GM18526 (cell line): ENCODE data around the gene ZNF213.

Experiments used
- POLR2A ChIP-seq: IDR thresholded peaks from 3 replicates; pipeline ENCODE4 v1.6.1; 2011; ENCODE audit not compliant: insufficient read length; ENCODE audit errors: extremely low read depth

Gene ZNF213

DNA sequence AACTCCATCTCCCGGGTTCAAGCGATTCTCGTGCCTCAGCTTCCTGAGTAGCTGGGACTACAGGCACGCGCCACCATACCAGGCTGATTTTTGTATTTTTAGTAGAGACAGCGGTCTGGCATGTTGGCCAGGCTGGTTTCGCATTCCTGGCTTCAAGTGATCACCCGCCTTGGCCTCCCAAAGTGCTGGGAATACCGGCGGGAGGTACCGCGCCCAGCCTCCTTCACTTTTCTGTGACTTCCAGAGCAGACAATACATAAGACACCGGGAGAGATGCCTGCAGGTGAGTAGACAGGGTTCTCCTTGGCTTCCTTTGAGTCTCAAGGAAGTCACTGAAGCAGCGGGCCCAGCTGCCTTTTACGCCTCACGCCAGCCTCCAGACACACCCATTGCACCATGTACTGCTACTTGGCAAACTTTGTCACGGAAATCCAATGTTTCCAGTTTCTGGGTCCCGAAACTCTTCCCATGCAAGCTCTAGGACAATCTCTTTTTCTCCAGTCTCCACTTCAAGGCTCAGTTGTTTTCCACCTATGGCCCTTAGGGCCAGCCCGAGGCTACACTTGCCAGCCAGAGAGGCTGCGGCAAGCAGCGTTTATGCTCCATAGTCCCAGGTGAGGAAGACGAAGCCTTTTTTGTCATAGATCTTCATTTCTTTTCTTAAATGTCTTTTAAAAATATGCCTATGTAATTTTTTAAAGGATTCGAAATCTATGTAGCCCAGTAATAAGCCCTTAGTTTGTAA, 52.3 kb downstream of the ZNF213 start:
- TF ChIP-seq POLR2A: no peak

DNA sequence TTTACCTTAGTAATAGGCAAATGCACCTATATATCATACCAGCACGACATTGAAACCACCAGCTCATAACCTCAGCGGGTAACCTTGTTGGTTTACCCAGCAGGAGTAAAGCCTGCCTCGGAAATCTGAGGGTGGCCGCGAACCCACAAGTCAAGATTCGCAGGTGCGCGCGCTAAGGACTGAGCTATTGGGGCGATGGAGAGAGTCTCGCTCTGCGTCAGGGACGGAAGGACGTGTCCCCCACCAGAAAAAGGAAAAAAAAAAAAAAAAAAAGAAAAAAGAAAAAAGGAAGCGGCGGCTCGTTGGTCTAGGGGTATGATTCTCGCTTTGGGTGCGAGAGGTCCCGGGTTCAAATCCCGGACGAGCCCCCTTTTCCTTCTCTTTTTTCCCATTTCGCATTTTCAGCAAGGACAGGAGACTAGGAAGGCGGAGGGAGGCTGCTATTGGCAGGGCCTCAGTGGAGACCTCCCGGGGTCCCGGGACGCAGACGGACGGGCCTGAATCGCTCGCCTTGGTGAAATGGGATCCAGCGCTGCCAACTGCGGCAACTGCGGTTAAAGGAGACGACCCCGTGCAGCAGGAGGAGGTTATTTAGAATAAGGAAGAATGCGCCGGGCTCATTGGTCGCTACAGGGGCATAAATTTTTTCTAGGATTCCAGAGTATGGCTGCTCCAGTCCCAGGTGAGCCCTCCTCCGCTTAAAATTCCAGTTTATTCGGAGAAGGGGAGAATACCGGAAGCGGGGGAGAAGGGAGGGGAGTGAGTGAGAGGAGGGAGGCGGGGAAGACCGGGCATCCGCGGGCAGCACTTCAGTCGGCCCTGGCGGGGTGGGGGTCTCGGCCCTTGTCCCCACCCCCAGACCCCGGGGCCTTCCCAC, 53.2 kb downstream of the ZNF213 start, which contains the start of gene OR1F1:
TSS of gene OR1F1 (plus strand) at position 407 of the 877 bp plus-strand sequence.
- no peak for TF ChIP-seq POLR2A

DNA sequence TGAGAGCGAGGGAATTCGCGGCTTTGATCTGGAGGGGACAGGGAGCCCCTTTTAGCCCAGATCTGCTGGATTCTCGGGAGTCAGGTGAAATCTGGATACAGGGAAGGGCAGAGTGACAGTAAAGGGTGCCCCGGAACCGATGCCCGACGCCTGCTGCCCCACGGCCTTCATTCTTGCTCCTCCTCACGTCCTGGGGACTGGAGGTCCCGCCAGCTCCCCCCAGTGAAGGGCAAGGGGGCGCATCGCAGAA, 53.8 kb downstream of the ZNF213 start:
- TF ChIP-seq POLR2A: no peak

DNA sequence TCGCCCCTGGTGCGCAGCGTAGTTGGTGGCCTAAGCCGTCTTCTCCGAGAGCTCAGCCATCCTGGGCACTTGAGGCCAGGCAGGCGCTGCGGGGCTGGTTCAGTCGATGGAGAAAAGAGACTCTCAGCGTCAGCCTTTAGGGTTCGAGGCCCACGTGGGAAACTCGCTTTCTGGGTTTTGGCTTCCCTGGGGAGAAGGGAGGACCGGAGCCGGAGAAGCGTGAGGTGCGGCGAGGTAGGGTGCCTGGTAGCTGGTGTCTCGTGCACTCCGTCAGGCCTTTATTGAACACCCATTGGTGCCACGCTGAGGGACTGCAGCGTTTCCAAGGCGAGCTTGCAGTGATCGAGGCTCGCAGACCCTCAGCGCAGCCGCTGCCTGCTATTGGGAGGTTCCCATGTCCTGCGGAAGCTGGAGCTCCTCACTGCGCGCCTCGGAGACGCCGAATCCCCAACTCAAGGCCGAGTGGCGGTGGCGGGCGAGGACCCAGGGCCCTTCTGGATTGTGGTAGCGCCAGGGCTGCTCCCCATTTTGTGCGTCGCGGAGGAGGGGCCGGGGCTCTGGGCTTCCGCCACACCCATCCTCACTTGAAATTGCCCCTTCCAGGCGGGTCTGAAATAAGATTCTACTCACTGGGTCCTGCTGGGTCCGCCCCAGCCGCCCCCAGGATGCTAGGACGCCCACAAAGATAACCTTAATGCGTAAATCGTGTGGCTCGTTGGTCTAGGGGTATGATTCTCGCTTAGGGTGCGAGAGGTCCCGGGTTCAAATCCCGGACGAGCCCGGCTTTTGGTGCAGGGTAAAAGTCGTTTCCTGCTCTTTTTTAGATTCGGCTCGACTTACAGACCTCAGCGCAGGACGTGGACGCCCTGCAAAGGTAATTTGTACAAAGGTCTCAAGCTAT, 54.3 kb downstream of the ZNF213 start:
- TF ChIP-seq POLR2A: peak; percentile 27

DNA sequence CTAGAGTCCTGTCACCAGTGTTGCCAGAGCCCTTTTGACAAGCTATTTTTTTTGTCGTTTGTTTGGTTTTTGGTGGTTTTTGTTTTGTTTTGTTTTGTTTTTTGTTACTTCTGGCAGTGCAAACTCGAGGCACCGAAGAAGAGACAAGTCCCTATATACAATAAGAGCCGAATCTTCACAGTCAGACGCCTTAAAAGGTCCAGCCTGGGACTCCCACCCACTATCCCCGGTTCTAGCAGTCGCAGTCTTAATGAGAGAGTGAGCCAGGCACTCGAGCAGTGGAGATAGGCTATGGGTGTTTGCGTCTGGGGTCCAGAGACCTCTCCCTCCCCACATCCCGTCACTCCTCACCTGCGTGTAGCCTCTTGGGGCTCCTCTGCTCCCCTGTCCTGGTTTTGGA, 55.0 kb downstream of the ZNF213 start:
- no peak for TF ChIP-seq POLR2A

DNA sequence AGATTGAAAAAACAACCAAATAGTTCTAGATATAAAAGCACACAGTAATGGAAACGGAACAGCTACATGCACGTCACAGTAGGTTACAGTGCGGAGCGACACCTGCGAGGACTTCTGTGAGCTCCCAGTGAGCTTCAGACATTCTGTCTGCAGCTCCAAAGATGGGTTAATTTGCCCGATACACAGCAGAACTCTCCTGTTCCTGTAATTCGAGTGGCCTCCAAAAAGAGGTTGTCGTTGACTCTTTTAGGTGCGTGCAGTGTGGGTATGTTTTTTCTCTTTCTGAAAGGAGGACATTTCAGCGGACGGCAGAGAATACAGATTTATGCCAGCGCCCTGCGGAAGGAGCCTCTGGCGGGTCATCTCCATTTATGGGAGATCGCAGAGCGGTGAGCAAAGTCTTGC, 56.1 kb downstream of the ZNF213 start:
- no peak for TF ChIP-seq POLR2A
